ENCODE data around the gene XRCC3. TPM values are rescaled to one million over a fixed set of nuclear protein-coding genes. Genes with fewer than 3 reads are reported as not detected.

XRCC3 gene
- total and polyA plus RNA-seq, 10 of the 15 experiments (the other 5 are each of a cell fraction or from before 2014, with no cell fraction given): 0.37 to 52.0 (median 26.8) TPM

DNA sequence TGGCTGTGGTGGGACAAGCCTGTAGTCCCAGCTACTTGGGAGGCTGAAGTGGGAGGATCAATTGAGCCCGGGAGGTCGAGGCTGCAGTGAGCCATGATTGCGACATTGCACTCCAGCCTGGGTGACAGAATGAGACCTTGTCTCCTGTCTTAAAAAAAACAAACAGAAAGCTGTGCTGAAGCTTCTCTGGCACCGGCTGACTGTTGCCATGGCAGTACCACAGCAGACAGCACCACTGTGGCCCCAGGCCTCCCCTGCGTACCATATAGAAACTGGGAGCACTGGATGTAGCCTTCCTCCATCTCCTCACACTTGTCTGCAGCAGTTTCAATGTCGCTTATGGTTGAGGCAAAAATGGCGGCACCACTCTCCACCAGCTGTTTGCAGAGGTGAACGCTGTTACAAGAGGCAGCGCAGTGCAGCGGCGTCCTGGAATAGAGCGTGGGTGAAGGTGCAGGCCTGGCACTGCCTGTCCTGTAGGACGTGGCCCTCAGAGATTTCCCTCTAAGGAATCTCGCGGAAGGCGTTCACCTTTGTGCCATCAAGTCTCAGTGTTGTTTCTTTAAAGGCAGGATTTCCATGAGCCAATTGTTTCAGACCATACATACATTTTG, 22.3 kb upstream of the XRCC3 start (continued):
- TF ChIP-seq, protein P1, sequence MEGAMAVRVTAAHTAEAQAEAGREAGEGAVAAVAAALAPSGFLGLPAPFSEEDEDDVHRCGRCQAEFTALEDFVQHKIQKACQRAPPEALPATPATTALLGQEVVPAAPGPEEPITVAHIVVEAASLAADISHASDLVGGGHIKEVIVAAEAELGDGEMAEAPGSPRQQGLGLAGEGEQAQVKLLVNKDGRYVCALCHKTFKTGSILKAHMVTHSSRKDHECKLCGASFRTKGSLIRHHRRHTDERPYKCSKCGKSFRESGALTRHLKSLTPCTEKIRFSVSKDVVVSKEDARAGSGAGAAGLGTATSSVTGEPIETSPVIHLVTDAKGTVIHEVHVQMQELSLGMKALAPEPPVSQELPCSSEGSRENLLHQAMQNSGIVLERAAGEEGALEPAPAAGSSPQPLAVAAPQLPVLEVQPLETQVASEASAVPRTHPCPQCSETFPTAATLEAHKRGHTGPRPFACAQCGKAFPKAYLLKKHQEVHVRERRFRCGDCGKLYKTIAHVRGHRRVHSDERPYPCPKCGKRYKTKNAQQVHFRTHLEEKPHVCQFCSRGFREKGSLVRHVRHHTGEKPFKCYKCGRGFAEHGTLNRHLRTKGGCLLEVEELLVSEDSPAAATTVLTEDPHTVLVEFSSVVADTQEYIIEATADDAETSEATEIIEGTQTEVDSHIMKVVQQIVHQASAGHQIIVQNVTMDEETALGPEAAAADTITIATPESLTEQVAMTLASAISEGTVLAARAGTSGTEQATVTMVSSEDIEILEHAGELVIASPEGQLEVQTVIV (IDR thresholded peaks at IDR 0.05; ENCODE audit: borderline replicate concordance, partially characterized antibody): no peak

DNA sequence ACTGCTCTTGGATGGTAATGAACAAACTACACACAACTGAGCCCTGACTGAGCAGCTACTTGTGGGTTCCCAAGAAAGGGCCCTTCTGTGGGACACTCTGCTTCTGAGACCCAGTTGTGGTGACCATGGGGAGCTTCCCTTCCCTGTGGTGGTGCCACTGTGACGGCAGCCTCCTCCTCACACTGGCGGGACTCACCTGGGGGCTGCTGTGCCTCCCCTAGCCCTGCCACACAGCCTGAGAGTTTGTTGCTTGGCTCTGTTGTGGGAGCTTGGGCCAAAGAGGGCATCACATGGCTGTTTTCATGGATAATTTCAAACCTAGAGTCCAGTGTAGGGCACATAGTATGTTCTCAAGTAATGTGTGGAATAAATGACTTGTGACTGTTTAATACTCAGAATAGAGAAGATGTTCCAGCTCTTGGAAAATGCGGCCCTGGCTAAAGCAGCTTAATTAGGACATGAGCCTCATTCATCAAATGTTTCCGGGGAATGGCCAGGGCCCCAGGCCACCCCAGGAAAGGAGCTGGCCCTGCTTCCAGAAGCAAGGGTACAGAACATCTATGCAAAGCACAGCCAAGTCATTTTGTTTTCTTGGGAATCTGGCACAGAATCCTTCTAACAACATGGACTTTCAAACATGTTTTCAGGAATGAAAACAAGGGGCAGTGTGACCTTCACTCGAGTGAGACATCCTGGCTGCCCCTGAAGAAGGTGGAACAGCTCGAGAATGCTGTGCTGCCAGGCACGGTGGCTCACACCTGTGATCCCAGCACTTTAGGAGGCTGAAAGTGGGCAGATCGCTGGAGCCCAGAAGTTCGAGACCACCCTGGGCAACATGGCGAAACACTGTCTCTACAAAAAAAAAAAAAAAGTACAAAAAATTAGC, 21.5 kb upstream of the XRCC3 start:
- Histone ChIP-seq H3K4me1 (ENCODE audit: control insufficient read depth, insufficient read depth, low read length) (no peaks in the 10 kb centered on the region), H3K9me3 (replicated peaks; ENCODE audit: control insufficient read depth, insufficient read depth, low read length) (no peaks in the 10 kb centered on the region), H3K79me2 (ENCODE audit: control insufficient read depth, insufficient read depth, low read length) (no peaks in the 10 kb centered on the region), H2AFZ (ENCODE audit: control insufficient read depth, low read depth, low read length) (no peak overlapping the region), H3K36me3 (ENCODE audit: control insufficient read depth in 2 of 2, insufficient read depth in 2 of 2, low read length in 1 of 2) (peaks cover 3 to 6% of the 10 kb centered on the region in 2 experiments; a peak in 3 of 4 replicates), H3K4me3 (no peak overlapping the region), H3K27ac (ENCODE audit: control insufficient read depth, insufficient read depth) (no peak overlapping the region), H3K27me3 (replicated peaks in 1 of 2; ENCODE audit: control insufficient read depth in 2 of 2, insufficient read depth in 2 of 2, low read length in 1 of 2) (no peaks in the 10 kb centered on the region), H3K9ac (ENCODE audit: control insufficient read depth, insufficient read depth, low read length) (no peak overlapping the region), H4K20me1 (ENCODE audit: control insufficient read depth, insufficient read depth) (no peaks in the 10 kb centered on the region), H3K4me2 (ENCODE audit: control insufficient read depth, insufficient read depth) (no peak overlapping the region)
- ATAC-seq (no peak), DNase-seq (ENCODE audit: low read depth, low spot score) (no peak), FAIRE-seq (no peak)
- intact Hi-C loops (cut with micrococcal nuclease; ENCODE audit: unreplicated experiment) (no loop called here), in situ Hi-C loops (cut with MboI) (no loop called here)
- SMC1A ChIA-PET (ENCODE audit: uncharacterized antibody, unreplicated experiment): no interaction called here
- 70% methylated on average over 10 of the region's 10 CpGs for WGBS (ENCODE audit: insufficient coverage, insufficient replicate concordance, low lambda C conversion rate, missing lambda C conversion rate)
- CTCF ChIA-PET: interaction anchor here (1.1 kb wide), 1 partner anchor 166 kb away, joined by 5 read pairs; no protein-coding TSS in a partner anchor
- TF ChIP-seq, protein P2, sequence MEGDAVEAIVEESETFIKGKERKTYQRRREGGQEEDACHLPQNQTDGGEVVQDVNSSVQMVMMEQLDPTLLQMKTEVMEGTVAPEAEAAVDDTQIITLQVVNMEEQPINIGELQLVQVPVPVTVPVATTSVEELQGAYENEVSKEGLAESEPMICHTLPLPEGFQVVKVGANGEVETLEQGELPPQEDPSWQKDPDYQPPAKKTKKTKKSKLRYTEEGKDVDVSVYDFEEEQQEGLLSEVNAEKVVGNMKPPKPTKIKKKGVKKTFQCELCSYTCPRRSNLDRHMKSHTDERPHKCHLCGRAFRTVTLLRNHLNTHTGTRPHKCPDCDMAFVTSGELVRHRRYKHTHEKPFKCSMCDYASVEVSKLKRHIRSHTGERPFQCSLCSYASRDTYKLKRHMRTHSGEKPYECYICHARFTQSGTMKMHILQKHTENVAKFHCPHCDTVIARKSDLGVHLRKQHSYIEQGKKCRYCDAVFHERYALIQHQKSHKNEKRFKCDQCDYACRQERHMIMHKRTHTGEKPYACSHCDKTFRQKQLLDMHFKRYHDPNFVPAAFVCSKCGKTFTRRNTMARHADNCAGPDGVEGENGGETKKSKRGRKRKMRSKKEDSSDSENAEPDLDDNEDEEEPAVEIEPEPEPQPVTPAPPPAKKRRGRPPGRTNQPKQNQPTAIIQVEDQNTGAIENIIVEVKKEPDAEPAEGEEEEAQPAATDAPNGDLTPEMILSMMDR (IDR thresholded peaks at IDR 0.05 in 2 of 3, conservative IDR thresholded peaks at IDR 0.05 in 1 of 3; ENCODE audit: control insufficient read depth in 2 of 3, extremely low read depth in 1 of 3, insufficient read depth in 1 of 3, low read depth in 3 of 3, low read length in 3 of 3): no peak
- TF ChIP-seq, protein P3, sequence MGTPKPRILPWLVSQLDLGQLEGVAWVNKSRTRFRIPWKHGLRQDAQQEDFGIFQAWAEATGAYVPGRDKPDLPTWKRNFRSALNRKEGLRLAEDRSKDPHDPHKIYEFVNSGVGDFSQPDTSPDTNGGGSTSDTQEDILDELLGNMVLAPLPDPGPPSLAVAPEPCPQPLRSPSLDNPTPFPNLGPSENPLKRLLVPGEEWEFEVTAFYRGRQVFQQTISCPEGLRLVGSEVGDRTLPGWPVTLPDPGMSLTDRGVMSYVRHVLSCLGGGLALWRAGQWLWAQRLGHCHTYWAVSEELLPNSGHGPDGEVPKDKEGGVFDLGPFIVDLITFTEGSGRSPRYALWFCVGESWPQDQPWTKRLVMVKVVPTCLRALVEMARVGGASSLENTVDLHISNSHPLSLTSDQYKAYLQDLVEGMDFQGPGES (IDR thresholded peaks at IDR 0.05): no peak
- POLR2A ChIA-PET: no interaction called here
- RAD21 ChIA-PET (ENCODE audit: unreplicated experiment): no interaction called here
- BruUV-seq (replicated peaks): no TSS peak
